RPMI7951 (cell line): Measurements from ENCODE around the gene SOX10. TPM values are rescaled to one million over a fixed set of nuclear protein-coding genes. Genes with fewer than 3 reads are reported as not detected.
A peak's percentile ranks its signal among the peaks of the same experiment; 100 is the strongest.
"Not testable (repeated sequence)": the region's sequence is repeated elsewhere in the genome, so short reads cannot be mapped to it uniquely, and the experiment has no call there.

Experiments used
- DNase-seq: peaks from one replicate; pipeline ENCODE4 v3.0.0-alpha.2; 2012; ENCODE audit warnings: low read depth
- total RNA-seq: library from RNA; depleted of rRNA; stranded (reverse); fragments of >200 nt; shearing (Covaris generic); gene quantifications from 2 replicates; pipeline ENCODE4 v1.2.3, GENCODE V29; 2014

SOX10 gene
- total RNA-seq, 1 experiment from 2014 or later: 3.0 TPM

DNA sequence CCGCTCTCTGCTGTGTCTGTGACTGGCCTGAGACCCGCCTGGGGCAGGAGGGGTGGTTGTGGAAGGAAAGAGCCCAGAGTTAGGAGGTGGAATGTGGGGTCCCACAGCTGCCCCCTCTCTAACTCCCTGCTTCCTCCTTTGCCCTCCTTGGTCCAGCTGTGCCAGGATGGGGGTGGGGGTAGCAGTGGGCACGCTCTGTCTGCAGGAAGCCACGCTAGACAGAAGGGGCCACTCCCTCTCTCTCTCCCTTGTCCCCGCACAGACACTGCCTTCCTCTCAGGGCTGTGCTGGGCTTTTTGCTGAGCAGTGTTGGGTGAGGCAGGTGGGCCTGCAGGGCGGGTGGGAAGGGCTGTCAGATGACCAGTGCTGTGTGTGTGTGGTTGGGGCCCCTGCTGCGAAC lies 2.0 kb upstream of the SOX10 start:
- no peak for DNase-seq

DNA sequence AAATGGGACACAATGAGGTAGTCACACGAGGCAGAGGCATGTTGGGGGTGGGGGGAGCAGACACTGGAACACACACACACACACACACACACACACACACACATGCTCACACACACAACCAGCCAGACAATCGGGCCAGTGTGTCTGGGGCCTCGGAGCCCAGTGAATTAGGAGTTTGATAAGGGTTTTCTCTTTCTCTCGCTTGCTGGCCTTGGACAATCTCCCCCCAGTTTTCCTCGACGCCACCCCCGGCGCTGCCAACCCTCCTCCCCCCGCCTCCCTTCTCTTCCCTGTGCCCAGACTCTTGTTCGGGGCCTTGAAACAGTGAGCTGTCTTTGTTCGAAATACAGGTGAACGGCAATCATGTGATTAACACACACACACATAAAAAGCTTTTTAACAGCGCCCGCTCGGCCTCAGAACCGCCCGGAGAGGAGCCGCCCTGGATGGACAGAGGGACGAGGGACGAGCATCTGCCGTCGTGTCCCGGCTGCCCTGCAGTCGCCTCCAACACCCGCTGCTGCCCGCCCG lies 1.5 kb upstream of the SOX10 start:
- peak; percentile 47 for DNase-seq

DNA sequence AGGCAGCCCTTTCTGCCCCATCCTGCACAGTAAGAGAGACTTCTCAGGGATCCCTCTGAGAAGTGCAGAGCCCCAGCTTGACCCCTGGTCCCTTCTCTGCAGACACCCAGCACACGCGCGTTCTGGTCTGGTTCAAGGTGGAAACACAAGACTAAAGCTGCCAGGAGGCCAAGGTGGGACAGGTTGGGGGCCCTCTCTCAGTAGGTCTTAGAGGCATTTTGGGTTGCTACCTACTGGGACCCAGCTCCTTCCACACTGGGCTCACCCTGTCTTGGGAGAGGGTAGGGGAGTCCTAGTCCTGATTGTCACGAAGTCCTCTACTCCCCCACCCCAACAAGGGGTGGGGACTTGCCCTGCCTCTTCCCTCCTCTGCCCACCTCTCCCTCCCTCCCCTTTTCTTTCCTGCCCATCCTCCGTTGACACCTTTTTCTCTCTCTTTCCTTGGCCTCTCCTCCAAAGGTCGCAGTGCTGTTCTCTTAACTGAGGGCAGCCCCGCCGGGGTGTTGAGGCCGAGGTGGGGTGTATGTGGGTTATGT lies 763 bp upstream of the SOX10 start:
- DNase-seq: no peak

DNA sequence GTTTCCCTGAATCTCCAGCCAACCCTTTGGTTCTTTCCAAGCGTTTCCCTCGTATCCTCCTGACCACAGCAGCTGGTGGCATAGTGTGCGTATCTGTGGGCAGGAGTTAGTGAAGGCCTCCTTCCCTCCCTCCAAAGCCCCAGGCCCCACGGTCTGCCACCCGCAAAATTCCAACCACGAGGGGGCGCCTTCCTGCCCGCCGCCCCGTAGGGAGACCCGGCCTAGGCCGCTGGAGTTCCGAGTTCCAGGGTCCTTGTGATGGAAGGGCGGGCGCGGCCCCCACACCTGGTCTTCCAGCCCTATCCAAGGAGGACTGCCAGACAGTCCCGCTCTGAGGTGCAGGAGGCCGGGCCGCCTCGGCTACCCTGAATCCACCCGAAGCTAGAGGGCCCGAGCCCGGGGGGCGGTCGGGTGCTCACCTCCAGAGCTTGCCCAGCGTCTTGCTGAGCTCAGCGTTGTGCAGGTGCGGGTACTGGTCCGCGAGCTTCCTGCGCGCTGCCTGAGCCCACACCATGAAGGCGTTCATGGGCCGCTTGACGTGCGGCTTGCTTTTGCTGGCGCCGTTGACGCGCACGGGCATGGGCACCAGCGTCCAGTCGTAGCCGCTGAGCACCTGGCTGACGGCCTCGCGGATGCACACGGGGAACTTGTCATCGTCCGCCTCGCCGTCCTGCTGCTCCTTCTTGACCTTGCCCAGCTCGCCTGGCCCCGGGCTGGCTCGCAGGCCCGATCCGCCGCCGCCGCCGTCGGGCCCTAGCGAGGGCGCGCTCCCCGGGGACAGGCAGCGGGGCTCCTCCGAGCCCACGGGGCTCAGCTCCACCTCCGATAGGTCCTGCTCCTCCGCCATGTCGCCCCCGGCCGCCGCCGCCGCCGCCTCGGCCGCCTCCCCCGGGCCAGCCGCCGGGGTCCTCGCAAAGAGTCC lies 1.2 kb downstream of the SOX10 start:
- DNase-seq: no peak

DNA sequence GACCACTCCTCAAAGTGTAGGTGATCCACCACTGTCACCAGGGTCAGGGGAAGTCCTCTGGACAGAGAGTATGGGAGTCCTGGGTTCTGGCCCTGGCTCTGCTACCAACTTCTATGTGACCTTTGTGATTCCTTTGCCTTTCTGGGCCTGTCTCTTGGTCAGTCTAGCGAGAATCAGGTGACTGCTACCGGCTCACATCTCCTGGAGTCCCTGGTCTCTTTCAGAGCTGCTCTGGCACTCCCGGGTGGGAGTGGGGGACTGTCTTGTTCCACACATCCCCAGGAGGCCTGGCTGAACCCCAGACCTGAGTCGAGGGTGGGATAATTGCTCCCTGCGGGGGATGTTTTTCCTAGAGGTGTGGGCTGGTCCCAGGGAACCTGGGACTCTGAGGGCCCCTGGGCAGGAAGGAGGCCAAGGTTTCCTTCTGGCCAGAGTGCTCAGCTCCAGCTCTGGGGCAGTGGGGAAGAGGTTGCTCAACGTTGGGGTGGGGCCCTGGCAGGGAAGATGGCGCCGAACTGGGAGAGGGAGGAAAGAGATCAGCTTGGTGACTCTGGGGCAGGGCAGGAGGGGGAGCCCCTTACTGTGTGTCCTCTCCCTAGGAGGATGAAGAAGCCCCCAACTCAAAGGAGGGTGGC lies 2.1 kb downstream of the SOX10 start:
- DNase-seq: no peak

DNA sequence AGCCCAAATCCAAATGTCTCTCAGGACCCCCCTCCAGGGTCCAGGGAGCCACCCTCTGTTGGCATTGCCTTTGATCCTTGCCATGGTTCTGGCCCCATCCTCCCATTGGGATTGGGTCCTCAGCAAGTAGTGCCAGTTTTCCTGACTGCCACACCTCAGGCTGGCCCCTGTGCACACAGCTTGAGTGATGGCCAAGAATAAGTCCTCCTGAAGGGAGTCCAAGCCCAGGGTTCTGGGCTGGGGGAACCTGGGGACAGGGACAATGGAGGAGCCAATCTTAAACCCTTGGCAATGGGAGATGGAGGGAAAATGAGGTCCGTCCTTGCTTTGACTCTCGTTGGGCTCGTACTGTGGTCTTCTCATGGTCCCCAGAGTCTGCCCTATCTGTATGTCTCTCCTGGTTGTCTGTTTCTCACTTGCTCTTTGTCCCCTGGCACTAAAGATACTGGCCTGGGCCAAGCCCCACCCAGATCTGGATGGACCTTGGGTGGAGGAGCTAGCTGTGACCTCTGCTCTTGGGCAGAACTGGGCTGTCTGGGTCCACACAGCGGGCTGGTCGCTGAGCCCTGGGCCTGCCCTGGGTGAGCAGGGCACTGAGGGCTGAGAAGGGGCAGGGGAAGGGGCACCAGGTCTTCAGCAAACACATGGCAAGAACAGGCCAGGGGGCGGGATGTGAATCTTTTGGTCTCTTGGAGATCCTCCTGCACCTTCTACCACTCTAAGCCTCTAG lies 2.9 kb downstream of the SOX10 start:
- no peak for DNase-seq

DNA sequence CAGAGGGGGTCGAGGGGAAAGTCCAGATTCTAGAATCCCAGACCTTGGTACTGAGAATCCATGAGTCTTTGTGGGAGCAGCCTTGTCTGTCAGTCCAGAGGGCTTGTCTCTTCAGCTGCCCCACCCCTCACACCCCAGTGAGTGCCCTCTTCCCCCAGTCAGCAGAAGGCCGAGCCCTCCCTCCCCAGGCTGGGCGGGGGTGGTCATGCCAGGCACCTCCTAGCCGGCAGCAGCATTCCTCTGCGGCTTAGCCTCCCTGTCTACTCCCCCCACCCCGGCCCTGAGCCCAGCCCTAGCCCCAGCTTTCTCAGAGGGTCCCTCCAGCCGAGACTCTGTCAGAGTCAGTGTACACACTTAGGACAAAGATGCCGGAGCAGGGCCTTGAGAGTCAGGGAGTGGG lies 4.6 kb downstream of the SOX10 start:
- DNase-seq: no peak

DNA sequence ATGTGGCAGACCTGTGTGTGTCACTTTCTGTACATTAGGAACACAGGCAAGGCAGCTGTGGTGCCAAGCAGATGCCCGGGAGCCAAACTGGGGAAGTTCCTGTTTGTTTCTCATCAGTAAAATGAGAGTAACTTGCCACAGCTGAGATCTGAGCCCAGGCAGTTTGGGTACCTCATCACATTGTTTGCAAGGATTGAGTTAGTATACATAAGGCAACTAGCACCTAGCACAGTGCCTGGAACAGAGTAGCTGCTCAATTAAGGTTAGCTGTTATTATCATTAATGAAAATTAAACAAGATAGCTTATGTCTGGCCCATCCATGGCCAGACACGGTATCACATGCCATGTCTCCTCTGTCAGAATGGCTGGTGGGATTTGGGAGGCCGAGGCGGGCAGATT lies 7.8 kb downstream of the SOX10 start:
- DNase-seq: no peak

DNA sequence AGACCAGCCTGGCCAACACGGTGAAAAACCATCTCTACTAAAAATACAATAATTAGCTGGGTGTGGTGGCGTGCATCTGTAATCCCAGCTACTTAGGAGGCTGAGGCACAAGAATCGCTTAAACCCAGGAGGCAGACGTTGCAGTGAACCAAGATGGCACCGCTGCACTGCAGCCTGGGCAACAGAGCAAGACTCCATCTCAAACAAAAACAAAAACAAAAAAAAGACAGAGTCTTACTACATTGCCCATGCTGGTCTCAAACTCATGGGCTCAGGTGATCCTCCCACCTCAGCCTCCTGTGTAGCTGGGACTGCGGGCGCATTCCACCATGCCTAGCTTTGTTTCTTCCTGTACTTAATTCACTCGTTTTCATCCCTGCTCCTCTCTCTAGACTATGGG lies 8.3 kb downstream of the SOX10 start:
- not testable (repeated sequence) for DNase-seq

DNA sequence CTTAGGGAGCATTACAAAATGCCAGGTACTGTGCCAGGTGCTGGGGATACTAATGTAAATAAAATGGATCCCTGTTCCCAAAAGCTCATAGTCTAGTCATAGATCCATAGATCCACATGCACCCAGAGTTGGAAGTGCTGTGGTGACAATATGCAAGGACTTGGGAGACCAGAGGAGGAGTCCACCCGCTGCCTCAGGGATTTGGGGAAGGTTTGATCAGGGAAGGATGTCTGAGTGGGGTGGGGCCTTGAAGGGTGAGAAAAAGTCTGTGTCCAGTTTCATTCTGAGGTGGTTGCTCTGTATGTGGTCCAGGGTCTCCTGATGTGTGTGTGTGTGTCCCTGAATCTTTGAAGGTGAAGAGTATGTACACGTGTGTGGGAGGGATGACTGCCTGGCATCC lies 9.2 kb downstream of the SOX10 start:
- DNase-seq: no peak

DNA sequence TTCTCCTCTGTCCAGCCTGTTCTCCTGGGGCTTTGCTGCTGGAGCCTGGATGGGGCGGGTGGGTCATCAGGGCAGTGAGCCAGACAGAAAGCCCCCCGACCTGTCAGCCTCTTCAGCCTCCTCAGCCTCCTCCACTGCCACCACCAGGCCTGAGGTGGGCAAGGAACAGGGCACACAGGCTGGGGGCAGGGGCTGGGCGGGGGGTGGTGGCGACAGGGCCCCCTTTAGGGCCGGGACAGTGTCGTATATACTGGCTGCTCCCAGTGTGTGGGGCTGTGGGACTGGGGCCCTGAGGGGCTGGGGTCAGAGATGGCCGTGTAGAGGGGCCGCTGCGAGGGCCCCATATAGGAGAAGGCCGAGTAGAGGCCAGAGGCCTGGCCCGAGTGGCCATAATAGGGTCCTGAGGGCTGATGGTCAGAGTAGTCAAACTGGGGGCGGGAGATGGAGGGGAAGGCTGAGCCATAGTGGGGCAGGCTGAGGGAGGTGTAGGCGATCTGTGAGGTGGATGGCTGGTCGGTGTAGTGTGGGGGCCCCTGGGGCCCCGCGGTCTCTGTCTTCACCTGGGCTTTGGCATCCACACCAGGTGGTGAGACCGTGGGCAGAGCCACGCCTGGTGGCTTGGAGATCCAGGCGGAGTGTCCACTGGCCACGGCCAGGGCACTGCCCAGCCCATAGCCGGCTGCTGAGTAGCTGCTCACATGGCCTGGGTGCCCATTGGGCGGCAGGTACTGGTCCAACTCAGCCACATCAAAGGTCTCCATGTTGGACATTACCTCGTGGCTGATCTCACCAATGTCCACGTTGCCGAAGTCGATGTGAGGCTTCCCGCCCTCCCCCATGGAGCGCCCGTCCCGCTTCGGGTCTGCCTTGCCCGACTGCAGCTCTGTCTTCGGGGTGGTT lies 10.8 kb downstream of the SOX10 start:
- no peak for DNase-seq

DNA sequence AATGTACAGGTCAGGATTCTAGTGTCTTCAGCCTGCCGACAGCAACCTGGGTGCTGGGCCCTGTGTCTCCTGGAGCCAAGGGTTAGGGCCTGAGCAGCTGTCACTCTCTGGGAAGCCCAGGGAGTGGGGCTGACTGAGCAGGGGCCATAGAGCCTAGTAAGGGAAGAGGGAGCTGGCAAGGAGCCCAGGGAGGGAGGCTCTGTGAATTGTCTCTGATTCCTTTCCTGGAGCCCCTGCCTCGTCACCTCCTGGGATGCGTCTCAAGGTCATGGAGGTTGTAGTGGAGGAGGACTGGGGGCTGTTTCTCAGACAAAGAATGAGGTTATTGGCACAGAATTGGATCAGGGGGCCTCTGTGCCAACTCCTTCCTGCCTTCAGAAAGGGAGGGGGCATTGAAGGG lies 11.8 kb downstream of the SOX10 start:
- no peak for DNase-seq

DNA sequence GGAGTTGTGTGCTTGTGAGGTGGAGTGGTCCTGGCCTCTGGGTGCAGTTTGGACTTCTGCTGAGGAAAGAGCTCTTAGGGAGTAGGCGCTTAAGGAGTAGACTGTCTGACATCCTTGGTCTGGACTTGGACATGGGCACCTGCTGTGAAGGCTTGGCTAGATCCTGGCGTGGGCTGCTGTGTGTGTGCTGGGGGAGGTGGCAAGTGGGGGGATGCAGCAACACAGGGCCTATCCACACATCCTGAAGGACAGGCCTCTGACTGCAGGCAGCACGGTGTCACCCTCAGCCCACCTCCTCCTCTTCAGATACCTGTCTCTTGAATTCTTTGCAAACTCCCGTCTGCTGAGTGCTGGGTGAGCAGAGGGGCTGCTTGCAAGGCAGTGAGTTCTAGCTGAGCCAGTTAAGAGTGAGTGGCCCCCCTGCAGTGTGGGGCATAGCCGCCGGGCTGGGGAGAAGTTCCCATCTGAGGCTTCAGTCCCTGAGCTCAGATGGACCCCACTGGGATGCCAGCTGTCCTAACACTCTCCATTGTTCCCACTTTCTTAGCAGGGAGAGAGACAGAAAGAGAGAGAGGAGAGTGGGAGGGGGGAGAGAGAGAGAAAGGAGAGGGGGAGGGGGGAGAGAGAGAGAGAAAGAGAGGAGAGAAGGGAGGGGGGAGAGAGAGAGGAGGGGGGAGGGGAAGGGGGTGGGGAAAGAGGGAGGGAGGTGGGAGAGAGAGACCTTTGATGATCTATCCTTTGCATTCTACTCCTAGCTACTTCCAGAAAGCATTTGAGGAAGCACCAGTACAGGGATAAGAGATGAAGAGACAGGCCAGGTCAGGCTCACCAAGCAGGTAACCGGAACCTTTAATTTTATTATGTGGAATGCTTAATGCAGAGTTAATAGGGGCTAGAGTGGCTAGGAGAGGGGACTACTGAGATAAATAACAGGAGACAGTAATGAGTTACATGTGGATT lies 12.6 kb downstream of the SOX10 start:
- no peak for DNase-seq

DNA sequence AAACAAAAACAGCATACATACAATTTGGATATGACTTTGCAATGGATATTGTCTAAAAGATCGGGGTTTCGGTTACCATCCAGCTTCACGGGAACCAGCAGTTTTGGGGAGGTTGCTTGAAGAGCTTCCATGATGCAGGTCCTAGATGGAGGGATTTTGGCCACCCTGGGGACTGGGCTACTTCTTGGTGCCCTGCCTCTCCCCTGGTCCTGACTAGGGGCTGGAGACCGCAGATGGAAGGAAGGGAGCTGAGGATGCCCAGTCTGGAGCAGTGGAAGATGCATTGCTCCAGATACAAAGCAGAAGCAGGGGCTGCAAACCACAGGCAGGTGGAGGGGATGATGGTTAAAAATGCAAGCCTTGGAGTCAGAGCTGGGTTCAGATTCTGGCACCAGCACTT lies 13.5 kb downstream of the SOX10 start:
- DNase-seq: no peak

DNA sequence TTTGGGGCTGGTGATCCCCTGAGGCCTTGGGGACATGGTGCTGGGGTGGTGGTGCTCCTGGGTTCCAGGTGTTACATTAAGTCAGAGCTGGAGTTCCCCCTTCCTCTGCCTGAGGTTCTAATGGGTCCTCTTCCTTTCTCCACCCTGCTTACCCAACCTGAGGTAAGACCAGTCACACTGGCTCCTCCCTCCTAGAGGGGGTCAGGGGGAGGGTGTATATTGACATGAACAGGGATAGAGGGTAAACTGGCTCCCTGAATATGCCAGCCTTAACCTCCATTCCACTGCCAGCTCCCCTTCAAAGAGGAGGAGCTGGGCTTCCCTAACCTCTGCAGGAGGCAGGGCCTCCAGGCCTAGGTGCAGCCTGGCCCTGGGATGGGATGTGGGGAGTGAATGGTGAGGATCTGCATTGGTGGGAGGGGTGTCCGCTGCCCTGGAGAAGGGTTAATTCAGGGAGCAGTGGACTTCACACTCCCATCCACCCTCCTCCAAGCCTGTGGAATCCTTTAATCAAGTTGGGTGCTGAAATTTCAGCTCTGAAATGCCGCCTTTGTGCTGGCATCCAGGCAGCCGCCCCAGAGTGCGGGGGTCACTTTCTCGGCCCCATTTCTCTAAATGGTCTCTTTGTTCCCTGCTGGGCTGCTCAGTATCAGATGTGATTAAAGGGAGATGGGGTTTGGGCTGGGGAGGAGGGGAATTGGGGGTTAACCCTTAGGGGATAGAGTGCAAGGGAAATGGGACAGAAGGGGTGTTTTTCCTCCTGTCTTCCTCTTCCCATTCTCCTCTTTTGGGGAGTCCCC lies 15.7 kb downstream of the SOX10 start:
- peak; percentile 24 for DNase-seq

DNA sequence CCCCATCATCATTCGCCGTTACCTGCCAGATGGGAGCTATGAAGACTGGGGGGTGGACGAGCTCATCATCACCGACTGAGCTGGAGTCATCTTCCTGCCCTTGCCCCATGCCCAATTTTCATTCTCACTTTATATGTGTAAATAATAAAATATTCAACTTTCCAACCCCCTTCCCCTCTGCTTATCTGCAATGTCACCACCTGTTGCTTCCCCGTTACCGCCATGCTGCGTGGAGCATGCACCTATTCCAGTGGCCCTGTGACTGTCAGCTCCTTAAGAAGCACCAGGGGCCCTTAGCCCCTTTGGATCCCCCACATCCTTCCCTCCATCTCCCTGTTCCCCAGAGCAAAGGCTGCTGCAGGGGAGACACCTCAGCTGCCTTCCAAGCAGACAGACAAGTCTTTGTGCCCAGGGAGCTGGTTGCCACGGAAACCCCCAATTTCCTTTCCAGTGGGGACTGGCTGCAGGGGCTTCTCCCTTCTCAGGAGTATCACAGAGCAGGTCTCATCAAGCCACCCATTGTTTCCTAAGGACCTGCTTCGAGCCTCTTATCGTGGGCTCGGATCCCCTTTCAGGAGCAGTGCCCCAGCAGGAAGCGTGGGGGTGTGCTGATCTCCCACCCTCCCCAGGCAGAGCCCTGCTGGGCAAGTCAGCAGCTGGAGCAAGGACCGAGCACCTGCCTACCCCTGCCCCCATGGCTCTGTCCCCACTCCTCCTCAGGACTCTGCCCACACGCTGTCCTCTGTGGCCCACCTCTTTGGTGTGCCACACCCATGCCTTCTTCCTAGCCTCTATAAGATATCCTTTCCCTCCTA lies 16.5 kb downstream of the SOX10 start:
- no peak for DNase-seq

DNA sequence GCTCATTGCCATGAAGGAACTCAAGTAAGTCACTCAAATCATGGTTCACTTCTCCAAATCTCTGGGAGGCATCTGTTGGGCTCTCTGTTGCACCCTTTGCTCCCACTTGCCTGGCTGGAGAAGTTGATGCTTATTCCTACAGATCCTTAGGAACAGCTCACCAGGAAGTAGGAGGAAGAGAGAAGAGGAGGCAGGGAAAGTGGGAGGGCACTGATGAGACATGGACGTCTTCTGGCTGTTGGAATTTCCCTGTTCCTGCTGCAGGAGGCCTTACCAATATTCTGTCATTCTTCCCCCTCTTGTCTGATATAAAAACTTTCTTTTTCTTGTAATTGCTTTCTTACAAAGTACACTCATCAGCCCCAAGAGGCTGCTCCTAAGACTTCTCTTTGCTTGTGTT lies 17.2 kb downstream of the SOX10 start:
- no peak for DNase-seq
